Measurements from ENCODE around the gene FBXO5.
"Not testable (repeated sequence)": the region's sequence is repeated elsewhere in the genome, so short reads cannot be mapped to it uniquely, and the experiment has no call there.

The FBXO5 gene

GRCh38 chr6:152982904-152983636, at the start of gene FBXO5:
TSS of gene FBXO5 (minus strand) at chr6:152983041. CDS start at chr6:152982959, 82 bp downstream.
- peak; percentile 96 for DNase-seq (ENCODE audit: low spot score)

GRCh38 chr6:153032255-153032882, 49.5 kb upstream of the FBXO5 start:
- peak; percentile 39 for DNase-seq (ENCODE audit: low spot score)

DNA sequence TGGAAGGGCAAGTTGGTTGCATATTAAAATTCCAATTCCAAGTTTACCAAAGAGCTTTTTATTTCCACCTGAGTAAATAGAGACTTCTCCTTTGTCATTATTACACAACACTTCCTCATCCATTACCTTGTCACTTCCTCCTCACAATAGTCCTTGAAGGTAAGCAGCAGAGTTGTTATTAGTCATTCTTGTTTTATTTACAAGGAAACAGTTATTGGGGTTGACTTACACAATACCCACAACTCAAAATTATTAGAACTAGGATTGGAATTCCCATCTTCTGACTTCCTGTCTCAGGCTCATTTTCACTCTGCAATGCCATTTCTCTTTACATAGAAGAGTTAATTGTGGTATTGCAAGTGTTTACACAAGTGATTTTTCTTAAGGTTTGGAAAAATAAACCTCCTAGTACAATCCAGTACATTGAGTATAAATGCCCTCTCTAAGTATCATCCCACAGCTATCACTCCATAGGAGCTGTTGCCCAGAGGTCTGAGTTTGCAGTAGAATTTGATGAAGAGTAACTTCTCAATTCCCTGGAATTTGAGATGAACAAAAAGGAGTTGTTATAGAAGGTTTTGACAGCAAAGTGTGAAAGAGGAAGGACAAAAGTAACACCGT, 48.6 kb upstream of the FBXO5 start:
- no peak for DNase-seq (ENCODE audit: low spot score)

DNA sequence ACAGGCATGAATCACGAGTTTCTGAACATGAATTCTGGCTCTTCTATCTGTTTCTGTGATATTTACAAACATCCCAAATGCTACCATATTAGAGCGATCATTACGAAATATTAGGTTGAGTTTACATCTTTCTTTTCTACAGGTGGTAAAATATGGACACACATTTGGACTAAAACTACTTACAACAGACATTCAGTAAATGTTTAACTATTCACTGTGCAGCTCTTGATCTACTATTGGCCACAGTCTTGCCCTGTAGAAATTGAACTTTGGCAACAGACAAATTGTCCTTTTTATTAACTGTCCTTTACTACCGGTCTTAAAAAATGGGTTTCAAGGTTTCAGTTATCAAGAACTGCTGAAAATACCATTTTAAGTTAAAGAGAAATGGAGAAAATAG, 46.1 kb upstream of the FBXO5 start:
- DNase-seq (ENCODE audit: low spot score) = no peak

GRCh38 chr6:153028286-153028685, 45.4 kb upstream of the FBXO5 start:
- DNase-seq (ENCODE audit: low spot score) = no peak

DNA sequence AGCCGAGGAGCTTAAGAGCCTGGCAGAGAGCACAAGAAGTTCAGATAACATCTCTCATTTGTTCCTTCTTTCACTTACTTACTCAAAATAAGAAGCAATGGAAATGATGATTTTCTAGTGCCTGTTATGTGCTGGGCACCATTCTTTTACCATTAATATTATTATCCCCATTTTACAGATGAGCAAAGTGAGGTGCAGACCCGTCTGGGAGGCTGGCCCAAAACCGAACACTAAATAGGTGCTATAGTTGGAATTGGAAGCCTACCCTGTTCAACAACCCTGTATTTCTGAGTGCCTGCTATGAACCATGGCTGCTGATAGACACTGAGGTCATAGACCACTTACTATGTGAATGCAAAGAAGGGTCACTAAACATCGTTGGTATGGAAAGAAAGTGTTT, 44.6 kb upstream of the FBXO5 start:
- no peak for DNase-seq (ENCODE audit: low spot score)

DNA sequence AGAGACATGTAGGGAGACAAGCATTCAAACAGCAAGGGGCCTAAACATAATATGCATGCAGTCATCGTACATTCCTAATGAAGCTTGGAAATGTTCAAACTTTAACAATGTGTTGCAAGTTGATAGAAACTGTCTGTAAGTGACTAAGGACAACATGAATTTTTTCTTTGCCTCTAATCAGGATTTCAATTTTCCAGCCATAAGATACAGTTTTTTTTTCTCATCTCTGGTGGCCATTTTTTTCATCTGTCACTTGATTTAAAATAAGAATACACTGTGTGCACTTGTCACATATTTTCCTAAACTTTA, 41.8 kb upstream of the FBXO5 start:
- DNase-seq (ENCODE audit: low spot score) = no peak

GRCh38 chr6:153023977-153024708, 41.3 kb upstream of the FBXO5 start:
- peak; percentile 65 for DNase-seq (ENCODE audit: low spot score)

DNA sequence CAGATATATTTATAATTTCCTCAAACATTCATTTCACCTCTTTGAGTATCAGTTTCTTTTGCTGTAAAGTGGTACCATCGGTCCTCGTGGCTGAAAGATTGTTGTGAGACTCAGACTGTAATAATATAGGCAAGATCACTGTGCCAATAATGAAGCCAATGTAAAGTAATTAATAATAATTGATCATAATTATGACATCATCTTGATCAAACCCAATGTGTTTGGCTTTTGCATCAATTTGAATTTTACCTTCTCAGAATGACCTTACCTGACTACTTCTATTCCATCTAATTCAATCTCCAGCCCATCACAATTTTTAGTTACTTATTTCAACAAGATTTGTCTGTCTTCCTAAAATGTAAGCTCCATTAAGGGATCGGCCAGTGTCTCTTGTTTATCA, 35.5 kb upstream of the FBXO5 start:
- DNase-seq (ENCODE audit: low spot score) = no peak

- DNase-seq (ENCODE audit: low spot score) = no peak
These were observed 34.0 kb upstream of the FBXO5 start for GRCh38 chr6:153016846-153017245.

- no peak for DNase-seq (ENCODE audit: low spot score)
These were observed 32.3 kb upstream of the FBXO5 start for GRCh38 chr6:153015094-153015640.

GRCh38 chr6:153013438-153013837, 30.6 kb upstream of the FBXO5 start:
- no peak for DNase-seq (ENCODE audit: low spot score)

DNA sequence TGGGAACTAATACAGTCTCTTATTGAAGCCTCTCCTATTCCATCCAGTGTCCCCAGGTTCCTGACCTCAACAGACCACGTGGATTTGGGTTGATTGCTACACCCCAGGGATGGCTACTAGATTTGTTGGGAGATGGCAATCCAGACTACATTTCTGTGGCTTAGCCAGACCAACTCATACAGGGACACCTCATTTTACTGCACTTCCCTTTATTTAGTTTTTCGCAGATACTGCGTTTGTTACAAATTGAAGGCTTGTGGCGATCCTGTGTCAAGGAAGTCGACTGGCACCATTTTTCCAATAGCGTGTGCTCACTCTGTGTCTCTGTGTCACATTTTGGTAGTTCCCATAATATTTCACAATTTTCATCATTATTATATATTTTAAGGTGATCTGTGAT, 30.0 kb upstream of the FBXO5 start:
- DNase-seq (ENCODE audit: low spot score) = no peak

DNA sequence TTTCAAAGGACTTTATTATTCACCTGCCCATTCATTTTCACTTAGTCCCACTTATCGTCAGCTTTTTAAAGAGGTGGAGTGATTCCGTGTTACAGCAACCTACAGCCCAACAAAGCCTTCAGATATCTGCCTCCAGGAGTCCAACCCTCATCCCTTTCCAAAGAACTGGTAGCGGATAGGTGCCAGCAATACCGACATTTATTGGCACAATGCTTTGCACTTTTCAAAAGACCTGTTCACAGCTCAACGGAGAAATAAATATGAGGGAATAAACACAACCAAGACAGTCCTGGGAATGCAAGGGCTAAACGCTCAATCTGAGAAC, 20.5 kb upstream of the FBXO5 start:
- DNase-seq (ENCODE audit: low spot score) = peak; percentile 5

DNA sequence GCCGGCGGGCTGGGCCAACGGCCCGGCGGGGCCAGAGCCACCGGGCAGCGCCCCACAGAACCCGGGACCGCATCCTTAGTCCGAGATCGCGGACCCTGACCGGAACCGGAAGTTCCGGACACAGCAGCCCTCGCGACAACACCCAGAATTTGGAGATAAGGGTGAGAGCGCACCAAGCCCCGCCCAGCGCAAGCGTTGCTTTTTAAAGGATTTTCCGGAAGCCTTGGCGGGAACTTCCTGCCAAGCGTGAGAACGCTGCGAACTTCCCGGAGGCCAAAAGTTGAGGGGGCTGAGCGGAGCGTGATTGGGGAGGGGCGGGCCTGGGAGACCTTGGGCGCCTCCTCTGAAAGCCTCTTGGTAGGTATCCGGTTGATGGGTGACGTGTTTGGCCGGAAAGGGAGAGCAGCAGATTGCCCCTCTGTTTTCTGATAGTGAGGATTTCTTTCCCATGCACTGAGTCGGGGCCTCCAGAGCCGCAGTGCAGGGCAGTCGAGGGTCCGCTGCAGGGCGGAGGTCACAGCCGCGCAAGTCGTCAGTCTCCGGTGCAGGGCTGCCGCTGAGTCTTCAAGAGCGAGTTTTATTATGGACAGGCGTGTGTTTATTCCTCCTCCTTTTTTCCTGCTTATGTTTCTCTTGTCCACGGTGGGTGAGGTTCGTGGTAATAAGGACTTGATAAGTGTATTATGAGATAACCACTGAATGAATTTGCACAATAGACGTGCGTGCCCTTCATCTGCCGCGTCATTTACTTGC, 19.9 kb upstream of the FBXO5 start, which contains the start of gene MTRF1L:
Gene MTRF1L (minus strand): TSS at position 97 of the 753 bp plus-strand sequence. CDS start 24 bp downstream, at position 73.
- peak; percentile 94 for DNase-seq (ENCODE audit: low spot score)

DNA sequence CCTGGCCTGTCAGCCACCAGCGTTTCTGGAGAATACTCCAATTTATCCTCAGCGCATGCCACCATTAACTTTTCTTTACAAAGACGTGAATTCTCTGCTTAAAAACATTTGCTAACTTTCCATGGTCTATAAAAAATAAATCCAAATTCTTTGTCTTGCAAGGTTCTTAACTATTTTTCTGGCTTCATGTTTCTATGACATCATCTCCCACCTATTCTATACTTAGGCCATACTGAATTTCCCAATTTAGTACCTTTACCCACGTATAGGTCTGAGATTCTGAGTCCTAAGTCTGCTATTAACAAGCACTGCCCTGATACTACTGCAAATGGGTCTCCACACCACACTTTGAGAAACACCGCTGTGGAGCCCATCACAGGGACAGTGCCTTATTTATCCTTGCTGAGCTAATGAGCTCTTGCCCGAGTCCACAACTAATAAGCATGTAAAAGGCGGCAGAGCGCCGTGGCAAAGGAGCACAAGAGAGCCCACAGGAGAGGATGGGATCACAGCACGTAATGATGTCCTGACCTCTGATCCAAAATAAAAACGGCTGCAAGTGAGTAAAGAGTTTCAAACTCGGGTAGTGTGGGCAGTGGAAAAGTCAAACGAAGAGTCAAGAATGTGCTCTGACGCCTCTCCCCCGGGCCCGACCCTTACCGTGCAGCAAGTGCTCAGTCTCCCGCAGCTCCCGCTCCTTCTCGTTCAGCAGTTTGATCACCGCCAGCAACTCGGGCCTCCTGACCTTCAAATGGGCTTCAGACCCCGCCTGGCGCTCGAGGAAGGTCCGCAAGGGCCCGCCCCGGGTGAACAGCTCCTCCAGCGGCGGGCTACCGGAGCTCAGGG, 19.1 kb upstream of the FBXO5 start:
- DNase-seq (ENCODE audit: low spot score) = peak; percentile 3

- DNase-seq (ENCODE audit: low spot score) = not testable (repeated sequence)
These were observed 17.9 kb upstream of the FBXO5 start for GRCh38 chr6:153000790-153001189.

DNA sequence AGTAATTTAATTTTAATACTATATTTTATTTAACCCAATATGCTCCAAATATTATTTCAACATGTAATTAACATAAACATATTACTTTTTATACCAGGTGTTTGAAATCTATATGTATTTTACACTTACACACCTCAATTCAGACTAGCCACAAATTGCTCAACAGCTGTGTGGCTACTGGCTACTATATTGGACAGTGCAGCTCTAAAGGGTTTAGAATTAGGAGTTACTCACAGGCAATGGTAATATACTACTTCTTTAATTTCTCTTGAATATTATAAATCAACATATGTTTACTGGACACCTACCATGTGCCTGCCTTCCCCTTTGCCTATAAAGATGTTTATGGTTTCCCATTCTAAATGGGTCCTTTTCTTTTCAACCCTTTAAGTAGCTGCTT, 17.4 kb upstream of the FBXO5 start:
- no peak for DNase-seq (ENCODE audit: low spot score)

DNA sequence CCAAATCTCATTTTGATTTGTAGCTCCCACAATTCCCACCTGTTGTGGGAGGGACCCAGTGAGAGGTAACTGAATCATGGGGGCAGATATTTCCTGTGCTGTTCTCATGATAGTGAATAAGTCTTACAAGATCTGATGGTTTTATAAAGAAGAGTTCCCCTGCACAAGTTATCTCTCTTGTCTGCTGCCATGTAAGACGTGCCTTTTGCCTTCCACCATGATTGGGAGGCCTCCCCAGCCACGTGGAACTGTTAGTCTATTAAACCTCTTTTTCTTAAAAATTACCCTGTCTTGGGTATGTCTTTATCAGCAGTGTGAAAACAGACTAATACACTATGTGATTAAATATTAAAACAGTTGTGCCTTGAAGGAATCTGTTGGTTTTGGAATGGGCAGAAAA, 16.7 kb upstream of the FBXO5 start:
- not testable (repeated sequence) for DNase-seq (ENCODE audit: low spot score)

- no peak for DNase-seq (ENCODE audit: low spot score)
These were observed 11.0 kb upstream of the FBXO5 start for GRCh38 chr6:152993847-152994246.

DNA sequence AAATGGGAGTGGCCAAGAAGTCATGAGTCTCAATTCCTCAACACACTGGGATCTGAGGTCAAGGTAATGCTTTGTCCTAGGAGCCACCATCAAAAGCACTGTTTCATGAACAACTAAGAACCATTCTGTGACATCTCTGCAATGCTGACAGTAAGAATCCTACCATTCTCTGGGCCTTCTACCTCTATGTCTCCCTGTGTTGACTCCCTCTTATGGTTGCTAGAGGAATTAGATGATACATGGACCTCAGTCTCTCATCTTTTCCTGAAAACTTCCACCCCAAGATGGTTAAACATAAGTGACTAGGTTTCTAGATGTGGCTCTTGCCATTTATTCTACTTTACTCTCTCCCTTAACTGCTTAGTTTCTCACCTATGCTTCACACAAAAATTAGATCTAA, 10.6 kb upstream of the FBXO5 start:
- DNase-seq (ENCODE audit: low spot score) = no peak
